ENCODE results near the gene EPAS1.

DNA sequence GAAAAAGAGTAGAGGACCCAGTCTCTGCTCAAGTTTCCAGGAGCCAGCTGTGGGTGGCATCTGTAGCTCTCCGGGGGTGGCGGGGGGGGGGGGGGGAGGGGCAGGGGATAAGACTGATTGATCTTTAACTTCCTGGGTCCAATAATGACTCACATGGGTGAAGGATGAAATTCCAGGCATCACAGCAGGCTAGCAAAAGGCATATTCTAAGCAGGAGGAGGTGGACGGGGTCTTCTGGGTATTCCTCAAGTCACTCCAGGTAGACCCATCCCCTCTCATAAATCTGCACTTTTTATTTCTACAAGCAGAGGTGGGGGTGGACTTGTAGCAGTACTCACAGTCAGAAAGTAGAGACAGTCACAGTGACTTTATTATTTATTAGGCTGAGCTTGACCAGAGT is 96.7 kb downstream of the EPAS1 start:
- no peak for TF ChIP-seq SIN3A (IDR thresholded peaks at IDR 0.05; ENCODE audit: borderline replicate concordance, insufficient read depth, low read depth, low read length)
- TF ChIP-seq CTCF (IDR thresholded peaks at IDR 0.05), result no peak

Measured in Panc1 (cell line).